ENCODE data around the gene UBL4A.

UBL4A gene

DNA sequence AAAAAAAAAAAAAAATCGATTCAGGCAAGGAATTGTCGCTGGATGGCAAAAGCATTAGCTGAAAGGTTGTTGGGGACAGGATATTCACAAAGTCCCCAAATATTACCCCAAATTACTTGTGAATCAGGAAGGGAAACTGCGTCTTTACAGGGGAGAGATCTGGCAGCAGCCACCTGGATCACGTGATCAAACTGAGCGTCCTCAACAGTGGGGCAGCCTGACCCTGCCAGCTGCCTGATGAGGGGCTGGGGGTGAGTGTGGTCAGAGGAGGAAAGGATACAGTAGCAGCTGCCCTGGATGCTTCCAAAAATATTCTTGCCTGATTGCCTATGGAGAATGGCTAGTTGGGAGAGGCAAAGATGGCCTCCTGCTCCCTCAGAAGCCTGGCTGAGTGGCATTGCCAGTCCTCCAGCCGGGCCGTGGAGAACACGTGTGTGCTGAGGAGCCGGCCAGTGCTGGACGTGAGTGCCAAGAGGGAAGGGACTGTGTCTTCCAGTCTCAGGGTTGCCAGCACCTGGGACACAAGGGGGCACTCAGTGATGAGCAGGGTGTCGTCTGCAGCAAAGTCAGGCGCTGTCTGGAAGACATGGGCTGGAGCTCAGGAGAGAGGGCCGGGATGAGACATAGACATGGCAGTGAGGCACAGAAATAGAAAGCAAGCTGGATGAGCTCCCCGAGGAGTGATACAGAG, 4.4 kb downstream of the UBL4A start:
- TF ChIP-seq, protein P1, sequence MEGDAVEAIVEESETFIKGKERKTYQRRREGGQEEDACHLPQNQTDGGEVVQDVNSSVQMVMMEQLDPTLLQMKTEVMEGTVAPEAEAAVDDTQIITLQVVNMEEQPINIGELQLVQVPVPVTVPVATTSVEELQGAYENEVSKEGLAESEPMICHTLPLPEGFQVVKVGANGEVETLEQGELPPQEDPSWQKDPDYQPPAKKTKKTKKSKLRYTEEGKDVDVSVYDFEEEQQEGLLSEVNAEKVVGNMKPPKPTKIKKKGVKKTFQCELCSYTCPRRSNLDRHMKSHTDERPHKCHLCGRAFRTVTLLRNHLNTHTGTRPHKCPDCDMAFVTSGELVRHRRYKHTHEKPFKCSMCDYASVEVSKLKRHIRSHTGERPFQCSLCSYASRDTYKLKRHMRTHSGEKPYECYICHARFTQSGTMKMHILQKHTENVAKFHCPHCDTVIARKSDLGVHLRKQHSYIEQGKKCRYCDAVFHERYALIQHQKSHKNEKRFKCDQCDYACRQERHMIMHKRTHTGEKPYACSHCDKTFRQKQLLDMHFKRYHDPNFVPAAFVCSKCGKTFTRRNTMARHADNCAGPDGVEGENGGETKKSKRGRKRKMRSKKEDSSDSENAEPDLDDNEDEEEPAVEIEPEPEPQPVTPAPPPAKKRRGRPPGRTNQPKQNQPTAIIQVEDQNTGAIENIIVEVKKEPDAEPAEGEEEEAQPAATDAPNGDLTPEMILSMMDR (IDR thresholded peaks at IDR 0.05; ENCODE audit: insufficient read depth, low read depth, low read length, missing control alignments) = no peak
- H3K4me3 ChIP-seq (ENCODE audit: low read depth, low read length) = no peak overlapping the region
- no peak for DNase-seq (ENCODE audit: low read depth)

DNA sequence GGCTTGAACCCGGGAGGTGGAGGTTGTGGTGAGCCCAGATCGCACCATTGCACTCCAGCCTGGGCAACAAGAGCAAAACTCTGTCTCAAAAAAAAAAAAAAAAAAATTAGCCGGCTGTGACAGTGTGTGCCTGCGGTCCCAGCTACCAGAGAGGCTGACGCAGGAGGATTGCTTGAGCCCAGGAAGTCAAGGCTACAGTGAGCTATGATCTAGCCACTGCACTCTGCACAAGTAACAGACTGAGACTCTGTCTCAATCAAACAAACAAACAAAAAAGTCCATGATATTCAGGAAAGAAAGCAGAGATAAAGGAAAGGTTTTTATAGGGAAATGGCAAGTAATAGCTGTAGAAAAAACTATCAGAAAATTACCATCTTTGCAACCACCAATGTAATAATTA, 5.2 kb downstream of the UBL4A start:
- TF ChIP-seq, protein P1 (IDR thresholded peaks at IDR 0.05; ENCODE audit: insufficient read depth, low read depth, low read length, missing control alignments) = no peak
- H3K4me3 ChIP-seq (ENCODE audit: low read depth, low read length) = no peak overlapping the region
- peak; percentile 54 for DNase-seq (ENCODE audit: low read depth)

DNA sequence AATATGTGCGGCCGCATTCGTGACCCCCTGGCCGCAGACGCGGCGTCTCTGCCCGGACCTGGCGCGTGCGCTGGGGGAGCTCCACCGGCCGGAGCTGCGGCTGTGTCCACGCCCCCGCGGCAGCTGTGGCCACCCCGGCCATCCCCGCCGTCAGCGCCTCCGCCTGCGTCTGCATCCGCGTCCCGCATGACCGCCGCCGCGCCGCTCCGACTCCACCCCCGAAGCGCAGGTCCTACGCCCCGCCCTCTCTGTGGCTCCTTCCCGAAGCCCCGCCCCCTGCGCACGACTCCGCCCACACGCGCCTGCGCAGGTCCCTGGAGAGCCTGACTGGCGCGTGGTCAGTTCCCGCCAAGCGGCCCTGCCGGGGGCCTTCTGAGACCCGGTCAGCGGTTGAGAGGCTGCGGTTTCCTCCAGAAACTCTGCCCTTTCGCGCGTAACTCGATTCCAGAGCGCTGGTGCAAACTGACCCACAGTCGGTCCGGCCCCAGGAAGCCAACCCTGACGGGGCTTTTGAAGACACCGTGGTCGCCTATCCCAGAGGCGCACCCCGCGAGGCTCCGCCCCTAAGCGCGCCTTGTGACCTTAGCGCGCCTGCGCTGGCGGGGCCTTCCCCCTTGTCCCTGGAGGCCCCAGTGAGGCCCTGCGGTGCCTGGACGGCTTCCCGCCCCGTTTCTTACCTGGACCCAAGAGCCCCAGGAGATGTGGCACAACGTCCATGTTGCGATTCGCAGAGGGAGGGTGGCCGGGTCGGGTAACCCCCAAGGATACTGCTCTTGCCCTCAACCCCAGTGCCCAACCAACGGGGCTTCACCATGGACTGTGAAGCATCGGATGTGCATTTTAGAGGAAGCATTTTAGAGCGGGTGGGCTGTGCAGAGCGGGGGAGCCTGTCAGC, 7.4 kb downstream of the UBL4A start, which contains the start of gene LAGE3:
LAGE3 (minus strand) TSS at position 554 of the 895 bp plus-strand sequence; CDS start at position 188, 366 bp downstream.
- TF ChIP-seq, protein P1 (IDR thresholded peaks at IDR 0.05; ENCODE audit: insufficient read depth, low read depth, low read length, missing control alignments) = no peak
- peak; percentile 95 for DNase-seq (ENCODE audit: low read depth)
- H3K4me3 ChIP-seq (ENCODE audit: low read depth, low read length) = peak within 1 kb of the TSS; percentile 61

DNA sequence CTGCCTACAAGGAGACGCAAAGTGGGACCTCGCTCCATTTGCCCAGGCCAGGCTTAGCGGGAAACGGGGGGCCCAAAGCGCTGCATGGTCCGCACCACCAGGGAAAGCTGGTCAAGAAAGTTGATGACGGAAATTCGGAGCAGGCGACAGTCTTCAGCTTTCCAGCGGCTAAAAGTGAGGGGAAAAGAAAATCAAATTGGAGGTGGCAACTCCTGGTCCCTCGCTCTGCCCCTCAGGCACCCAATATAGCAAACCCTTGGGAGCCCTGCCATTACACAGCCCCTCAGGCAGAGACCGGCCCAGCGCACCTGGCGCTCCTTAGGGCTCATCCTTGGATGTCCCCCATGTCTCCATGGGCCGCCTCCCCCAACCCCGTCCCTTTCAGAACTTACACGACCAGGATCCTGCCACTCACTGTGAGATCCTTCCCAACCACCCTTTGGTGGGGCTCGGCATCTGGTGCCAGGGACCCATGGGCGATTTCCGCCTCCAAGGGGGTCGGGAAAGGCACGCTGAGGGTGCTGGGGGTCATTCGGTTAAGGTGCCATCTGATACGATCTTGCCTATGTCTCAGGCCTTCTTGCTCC, 8.4 kb downstream of the UBL4A start:
- H3K4me3 ChIP-seq (ENCODE audit: low read depth, low read length) = peak overlapping the region; percentile 61
- TF ChIP-seq, protein P1 (IDR thresholded peaks at IDR 0.05; ENCODE audit: insufficient read depth, low read depth, low read length, missing control alignments) = no peak
- no peak for DNase-seq (ENCODE audit: low read depth)

DNA sequence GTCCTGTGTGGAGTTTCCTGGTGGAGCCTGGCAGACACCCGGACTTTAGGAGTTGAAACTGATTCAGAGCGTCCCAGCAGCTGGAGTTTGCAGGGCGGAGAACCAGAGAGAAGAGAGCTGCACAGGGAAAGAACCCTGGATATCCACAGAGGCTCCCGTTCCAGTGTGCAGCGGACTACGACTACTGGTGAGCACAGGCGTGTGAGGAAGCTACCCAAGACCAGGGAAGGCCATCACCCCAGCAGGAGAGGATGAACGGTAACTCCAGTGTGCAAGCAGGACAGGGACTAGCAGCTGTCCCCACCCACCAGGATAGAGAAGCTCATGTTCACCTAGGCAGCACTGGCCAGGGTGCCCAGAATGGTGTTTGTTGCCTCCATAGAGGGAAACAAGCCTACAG, 9.6 kb downstream of the UBL4A start:
- TF ChIP-seq, protein P1 (IDR thresholded peaks at IDR 0.05; ENCODE audit: insufficient read depth, low read depth, low read length, missing control alignments) = no peak
- no peak overlapping the region for H3K4me3 ChIP-seq (ENCODE audit: low read depth, low read length)
- no peak for DNase-seq (ENCODE audit: low read depth)

DNA sequence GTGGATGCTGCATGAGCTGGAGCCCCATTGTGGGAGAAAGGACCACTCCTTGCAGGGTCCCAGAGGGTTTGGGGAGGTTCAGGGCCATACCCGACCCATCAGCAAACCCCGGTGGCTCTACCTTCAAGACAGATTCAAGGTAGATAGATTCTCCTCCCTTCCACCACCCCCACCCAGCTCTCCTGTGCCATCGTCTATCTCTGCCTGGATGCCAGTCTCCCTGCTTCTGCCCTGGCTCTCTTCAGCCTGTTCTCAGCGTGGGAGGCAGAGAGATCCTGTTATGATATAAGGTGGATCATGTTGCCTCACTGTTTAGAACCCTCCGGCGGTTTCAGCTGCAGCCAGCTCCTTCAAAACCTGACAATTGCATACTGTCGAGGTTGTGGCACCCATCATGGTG, 12.7 kb downstream of the UBL4A start:
- TF ChIP-seq, protein P1 (IDR thresholded peaks at IDR 0.05; ENCODE audit: insufficient read depth, low read depth, low read length, missing control alignments) = no peak
- H3K4me3 ChIP-seq (ENCODE audit: low read depth, low read length) = no peak overlapping the region
- DNase-seq (ENCODE audit: low read depth) = no peak

Measured in GM12865 (cell line).